Measurements from ENCODE around the gene ALDH1A1. TPM values are rescaled to one million over a fixed set of nuclear protein-coding genes. Genes with fewer than 3 reads are reported as not detected.
A peak's percentile ranks its signal among the peaks of the same experiment; 100 is the strongest.
"Not testable (repeated sequence)": the region's sequence is repeated elsewhere in the genome, so short reads cannot be mapped to it uniquely, and the experiment has no call there.

Gene ALDH1A1
- polyA plus RNA-seq, 4 donors, result 27.3 to 307 (median 272) TPM

DNA sequence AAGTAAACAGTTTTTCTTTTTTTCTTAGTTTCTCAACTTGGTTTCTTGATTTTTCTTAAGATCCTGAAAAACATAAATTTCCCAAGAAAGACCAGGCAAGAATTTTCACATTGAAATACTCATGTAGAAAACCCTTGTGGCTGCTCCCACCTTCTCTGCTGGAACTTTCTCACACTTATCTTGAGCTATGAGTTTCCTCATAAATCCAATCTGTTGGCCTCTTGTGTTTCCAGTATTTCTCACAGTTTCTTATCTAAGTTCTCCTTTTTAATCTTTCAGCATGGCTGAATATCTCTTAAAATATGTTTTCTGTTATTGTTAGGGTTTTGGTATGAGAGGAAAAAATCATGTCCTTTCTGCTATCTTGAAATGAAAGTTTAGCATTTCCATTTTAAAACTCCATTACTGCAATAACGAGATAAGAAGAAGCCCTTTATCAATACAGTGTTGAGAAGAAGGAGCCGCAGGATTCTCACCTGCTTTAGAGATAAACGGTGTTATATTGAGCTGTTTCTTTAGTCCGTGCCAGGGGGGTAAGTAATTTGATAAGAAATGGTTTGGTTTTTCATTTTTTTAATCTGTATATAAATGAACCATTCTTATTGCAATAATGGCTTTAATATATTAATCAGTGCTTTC lies 89.3 kb downstream of the ALDH1A1 start:
- no peak for DNase-seq (ENCODE audit: low read depth in 4 of 4, low spot score in 3 of 4)

GRCh38 chr9:72862788-72863187 lies 90.1 kb downstream of the ALDH1A1 start:
- not testable (repeated sequence) for DNase-seq (ENCODE audit: low read depth in 4 of 4, low spot score in 3 of 4)

DNA sequence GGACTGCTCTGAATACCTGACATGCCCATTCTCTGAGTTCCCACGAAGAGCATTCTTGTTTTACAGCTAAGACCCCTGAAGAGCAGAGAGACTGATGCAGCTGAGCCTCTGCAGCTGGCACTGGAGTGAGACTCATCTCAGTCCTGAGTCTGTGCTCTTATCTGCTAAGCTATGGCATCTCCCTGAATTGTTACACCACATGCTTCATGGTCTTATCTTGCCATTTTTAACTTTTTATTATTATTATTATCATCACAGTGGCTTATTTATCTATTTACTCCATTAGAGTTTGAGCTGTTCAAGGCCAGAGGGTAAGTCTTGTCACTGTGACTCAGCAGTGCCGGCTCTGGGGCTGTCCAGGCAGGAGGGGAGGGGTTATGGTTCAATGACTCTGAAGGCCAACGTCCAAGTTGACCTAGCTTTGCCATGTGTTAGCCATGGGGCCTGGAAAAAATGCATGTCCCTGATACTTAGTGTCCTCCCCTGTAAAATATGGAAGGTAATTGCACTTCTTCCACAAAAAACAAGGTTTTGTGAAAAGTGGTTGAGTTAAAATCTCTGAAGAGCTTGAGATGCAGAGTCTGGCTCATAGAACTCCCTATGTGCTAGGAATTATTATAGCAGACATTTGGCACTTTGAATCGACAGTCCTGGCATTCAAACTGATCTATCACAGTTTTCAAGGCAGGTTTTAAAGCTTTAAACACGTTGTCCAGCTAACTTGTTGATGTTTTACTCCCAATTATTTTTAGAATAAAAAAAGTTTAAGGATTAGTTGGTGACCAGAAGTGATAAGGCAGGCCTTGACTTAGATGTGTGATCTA lies 94.6 kb downstream of the ALDH1A1 start:
- DNase-seq (ENCODE audit: low read depth in 4 of 4, low spot score in 3 of 4), result no peak

DNA sequence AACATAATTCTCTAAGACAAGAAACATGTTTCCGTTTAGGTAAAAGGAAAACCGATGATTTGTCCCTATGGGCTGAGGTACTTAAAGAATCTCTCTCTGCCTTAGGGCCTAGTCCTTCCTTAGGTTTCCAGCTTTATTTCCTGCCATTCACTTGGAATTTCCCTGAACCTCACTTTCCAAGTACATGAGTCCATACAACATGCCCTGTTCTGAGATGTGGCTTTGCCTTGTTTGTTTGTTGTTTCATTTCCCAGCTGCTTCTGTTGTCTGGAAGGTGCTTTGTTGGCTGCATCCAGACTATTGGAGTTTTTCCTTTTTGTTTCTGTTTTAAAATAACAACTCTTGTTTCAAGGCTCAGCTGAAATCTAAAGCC lies 95.2 kb downstream of the ALDH1A1 start:
- no peak for DNase-seq (ENCODE audit: low read depth in 4 of 4, low spot score in 3 of 4)

GRCh38 chr9:72856972-72857623 lies 95.8 kb downstream of the ALDH1A1 start:
- peak in 2 of 4 donors; percentile 45 to 50 for DNase-seq (ENCODE audit: low read depth in 4 of 4, low spot score in 3 of 4)

DNA sequence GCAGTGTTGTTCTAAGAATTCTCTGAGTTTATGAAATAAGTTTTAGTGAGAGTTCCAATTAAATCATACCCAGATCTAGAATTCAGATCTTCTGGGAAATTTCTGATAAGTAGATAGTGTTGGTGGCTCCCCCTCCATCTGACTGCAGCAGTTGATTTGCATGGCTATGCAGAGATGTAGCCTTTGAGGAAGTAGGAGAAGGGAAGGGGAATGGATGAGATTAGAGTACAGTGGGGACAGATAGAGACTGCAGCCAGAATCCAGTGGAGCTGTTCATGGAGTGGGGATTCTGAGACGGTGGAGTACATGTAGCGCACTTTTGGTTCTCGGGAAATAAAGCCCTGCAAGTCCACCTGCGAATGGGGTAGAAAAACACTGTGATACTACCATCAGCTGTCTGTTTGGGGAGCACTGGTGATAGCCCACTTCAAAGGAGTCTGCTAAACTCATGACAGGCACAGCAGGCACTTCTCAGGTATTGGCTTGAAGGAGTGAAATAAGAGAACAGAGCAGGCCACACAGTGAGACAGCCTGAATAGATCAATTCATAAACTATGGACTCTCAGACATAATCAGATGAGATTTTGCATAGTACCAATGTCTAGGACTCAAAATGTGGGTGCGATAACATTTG lies 96.8 kb downstream of the ALDH1A1 start:
- no peak for DNase-seq (ENCODE audit: low read depth in 4 of 4, low spot score in 3 of 4)

GRCh38 chr9:72855321-72855720 lies 97.5 kb downstream of the ALDH1A1 start:
- DNase-seq (ENCODE audit: low read depth in 4 of 4, low spot score in 3 of 4), result no peak

Other genes starting within 250 kb of the ALDH1A1 start
- gene ANXA1, start 198.8 kb upstream of the ALDH1A1 start, polyA plus RNA-seq (ENCODE audit: insufficient read length in 4 of 4), result 100 to 1,000 TPM in 1 of 4 donors, 10 to 100 TPM in 3; 23.1 to 260 (median 42.2) TPM